ENCODE data around the gene EEIG1. TPM values are rescaled to one million over a fixed set of nuclear protein-coding genes. Genes with fewer than 3 reads are reported as not detected.
A peak's percentile ranks its signal among the peaks of the same experiment; 100 is the strongest.

EEIG1 gene
- total RNA-seq, 1 experiment from 2014 or later: 176 TPM

GRCh38 chr9:127938298-127938690 is 42.5 kb downstream of the EEIG1 start:
- H3K4me2 ChIP-seq: peak overlapping the region; percentile 92
- peak overlapping the region; percentile 83; the same call in 1 of the 2 replicates for H3K4me3 ChIP-seq
- peaks cover 12% of the 10 kb centered on the region for H3K4me1 ChIP-seq (replicated peaks; ENCODE audit: insufficient read depth)
- no TSS peak for BruUV-seq (replicated peaks)
- ChIA-PET POLR2A (ENCODE audit: unreplicated experiment) (interaction anchor here (0.6 kb wide), 1 partner anchor 68 kb away, joined by 4 read pairs; no protein-coding TSS in a partner anchor), CTCF (no interaction called here)
- no peaks in the 10 kb centered on the region for H3K9me3 ChIP-seq (ENCODE audit: insufficient read depth, low read depth)
- peaks cover 5% of the 10 kb centered on the region for H4K20me1 ChIP-seq (ENCODE audit: insufficient read depth)
- no peaks in the 10 kb centered on the region for H3K9me2 ChIP-seq (ENCODE audit: insufficient read depth)
- no peak for DNase-seq
- no peak overlapping the region for H3K27ac ChIP-seq
- H3K36me3 ChIP-seq (ENCODE audit: low read depth): peaks cover 11% of the 10 kb centered on the region; the same call in 1 of the 2 replicates
- H3K27me3 ChIP-seq (ENCODE audit: insufficient read depth, low read depth): no peaks in the 10 kb centered on the region
- H2AFZ ChIP-seq: no peak overlapping the region
- peaks cover 30% of the 10 kb centered on the region for H3K79me2 ChIP-seq (ENCODE audit: low read depth)
- H3F3A ChIP-seq (ENCODE audit: insufficient read depth, low read depth): peaks cover 47% of the 10 kb centered on the region
- intact Hi-C loops (cut with micrococcal nuclease; ENCODE audit: unreplicated experiment): no loop called here
- TF ChIP-seq, protein P1, sequence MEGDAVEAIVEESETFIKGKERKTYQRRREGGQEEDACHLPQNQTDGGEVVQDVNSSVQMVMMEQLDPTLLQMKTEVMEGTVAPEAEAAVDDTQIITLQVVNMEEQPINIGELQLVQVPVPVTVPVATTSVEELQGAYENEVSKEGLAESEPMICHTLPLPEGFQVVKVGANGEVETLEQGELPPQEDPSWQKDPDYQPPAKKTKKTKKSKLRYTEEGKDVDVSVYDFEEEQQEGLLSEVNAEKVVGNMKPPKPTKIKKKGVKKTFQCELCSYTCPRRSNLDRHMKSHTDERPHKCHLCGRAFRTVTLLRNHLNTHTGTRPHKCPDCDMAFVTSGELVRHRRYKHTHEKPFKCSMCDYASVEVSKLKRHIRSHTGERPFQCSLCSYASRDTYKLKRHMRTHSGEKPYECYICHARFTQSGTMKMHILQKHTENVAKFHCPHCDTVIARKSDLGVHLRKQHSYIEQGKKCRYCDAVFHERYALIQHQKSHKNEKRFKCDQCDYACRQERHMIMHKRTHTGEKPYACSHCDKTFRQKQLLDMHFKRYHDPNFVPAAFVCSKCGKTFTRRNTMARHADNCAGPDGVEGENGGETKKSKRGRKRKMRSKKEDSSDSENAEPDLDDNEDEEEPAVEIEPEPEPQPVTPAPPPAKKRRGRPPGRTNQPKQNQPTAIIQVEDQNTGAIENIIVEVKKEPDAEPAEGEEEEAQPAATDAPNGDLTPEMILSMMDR (conservative IDR thresholded peaks at IDR 0.05): no peak
- TF ChIP-seq EZH2 (IDR thresholded peaks at IDR 0.05; ENCODE audit: low read depth): no peak

DNA sequence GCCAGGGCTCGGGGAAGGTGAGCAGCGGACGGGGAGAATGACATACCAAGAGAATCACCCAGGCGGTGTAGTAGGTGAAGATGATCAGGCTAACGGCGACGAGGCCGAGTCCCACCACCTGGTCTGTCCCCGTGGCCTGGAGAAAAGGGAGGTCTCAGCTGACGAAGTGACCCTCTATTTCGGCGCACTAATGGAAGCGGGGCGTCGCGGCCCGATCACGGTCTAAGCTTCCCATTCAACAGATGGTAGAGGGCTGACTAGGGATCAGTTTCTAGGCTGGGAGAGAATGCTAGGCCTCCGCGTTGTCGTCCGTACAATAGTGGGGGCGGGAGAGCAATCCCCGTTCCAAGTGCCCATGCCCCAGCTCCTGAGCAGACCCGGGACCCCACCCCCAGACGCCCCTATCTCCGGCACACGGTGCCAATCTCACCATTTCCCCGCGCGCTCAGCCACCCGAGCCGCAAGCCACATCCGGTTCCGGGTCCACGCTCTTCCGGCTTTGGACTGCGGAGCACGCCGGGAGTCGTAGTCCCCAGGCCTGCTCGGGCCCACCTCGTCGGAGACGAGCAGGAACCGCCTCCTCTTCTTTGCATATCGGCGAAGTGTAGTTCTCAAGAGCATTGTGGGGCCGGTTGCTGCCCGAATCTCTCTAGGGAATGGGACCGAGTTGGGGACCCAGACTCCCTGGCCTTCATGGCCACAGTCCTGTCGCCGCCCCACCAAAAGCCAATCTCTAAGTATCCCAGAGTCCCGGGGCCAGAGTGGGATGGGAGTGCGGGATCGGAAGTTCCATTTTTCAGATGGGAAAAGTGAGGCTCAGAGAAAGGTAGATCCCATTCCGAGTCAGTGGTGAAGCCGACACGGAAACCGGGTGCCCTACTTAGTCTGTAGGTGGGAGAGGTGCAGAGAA is 43.1 kb downstream of the EEIG1 start, which contains the start of gene DPM2:
Gene DPM2 (minus strand): TSS at position 467 of the 910 bp plus-strand sequence. CDS start 34 bp downstream, at position 433.
- H3K4me3 ChIP-seq: peak within 1 kb of the TSS; percentile 83
- no peaks in the 10 kb centered on the region for H3K9me2 ChIP-seq (ENCODE audit: insufficient read depth)
- no TSS peak for BruUV-seq (replicated peaks)
- peak within 1 kb of the TSS; percentile 25; the same call in 1 of the 2 replicates for H3K27ac ChIP-seq
- H3K79me2 ChIP-seq (ENCODE audit: low read depth): peaks cover 30% of the 10 kb centered on the region
- peak within 1 kb of the TSS; percentile 85 for H2AFZ ChIP-seq
- DNase-seq: peak; percentile 74 to 77
- H4K20me1 ChIP-seq (ENCODE audit: insufficient read depth): peaks cover 5% of the 10 kb centered on the region; the same call in 1 of the 2 replicates
- intact Hi-C loops (cut with micrococcal nuclease; ENCODE audit: unreplicated experiment): loop anchor here (2.0 kb wide), 2 partner anchors 17 to 161 kb away; no protein-coding TSS in a partner anchor
- H3F3A ChIP-seq (ENCODE audit: insufficient read depth, low read depth): peaks cover 48% of the 10 kb centered on the region
- peaks cover 11% of the 10 kb centered on the region; the same call in 1 of the 2 replicates for H3K36me3 ChIP-seq (ENCODE audit: low read depth)
- peaks cover 17% of the 10 kb centered on the region for H3K4me1 ChIP-seq (replicated peaks; ENCODE audit: insufficient read depth)
- no peaks in the 10 kb centered on the region for H3K9me3 ChIP-seq (ENCODE audit: insufficient read depth, low read depth)
- H3K27me3 ChIP-seq (ENCODE audit: insufficient read depth, low read depth): no peaks in the 10 kb centered on the region
- CTCF ChIA-PET: interaction anchor here (0.6 kb wide), 1 partner anchor 562 kb away, joined by 3 read pairs; no protein-coding TSS in a partner anchor
- TF ChIP-seq, protein P1 (conservative IDR thresholded peaks at IDR 0.05): no peak
- no peak for TF ChIP-seq EZH2 (IDR thresholded peaks at IDR 0.05; ENCODE audit: low read depth)
- H3K4me2 ChIP-seq: peak within 1 kb of the TSS; percentile 92
- POLR2A ChIA-PET (ENCODE audit: unreplicated experiment): interaction anchor here (0.7 kb wide), 1 partner anchor 98 kb away, joined by 3 read pairs; no protein-coding TSS in a partner anchor

DNA sequence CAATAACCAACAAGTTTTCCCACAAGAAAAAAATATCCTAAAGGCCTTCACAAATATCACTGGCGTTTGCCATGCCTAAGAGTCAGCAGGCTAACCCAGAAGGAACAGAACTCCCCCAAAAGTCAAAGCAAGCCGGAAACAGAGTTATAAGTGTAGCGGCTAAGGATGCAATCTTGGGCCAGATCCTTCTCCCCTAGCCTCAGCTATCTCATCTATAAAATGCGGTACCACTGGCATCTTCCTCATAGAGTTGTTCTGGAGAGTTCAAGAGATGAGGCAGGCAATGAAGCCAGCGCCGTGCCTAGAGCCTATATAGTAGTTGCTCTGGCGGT is 43.8 kb downstream of the EEIG1 start:
- TF ChIP-seq EZH2 (IDR thresholded peaks at IDR 0.05; ENCODE audit: low read depth): no peak
- TF ChIP-seq, protein P1 (conservative IDR thresholded peaks at IDR 0.05): no peak
- Histone ChIP-seq H3K36me3 (ENCODE audit: low read depth) (peaks cover 6% of the 10 kb centered on the region; the same call in 1 of the 2 replicates), H3K27ac (peak overlapping the region; percentile 25; the same call in 1 of the 2 replicates), H2AFZ (peak overlapping the region; percentile 85), H3F3A (ENCODE audit: insufficient read depth, low read depth) (peaks cover 48% of the 10 kb centered on the region), H3K27me3 (ENCODE audit: insufficient read depth, low read depth) (no peaks in the 10 kb centered on the region), H3K4me2 (peak overlapping the region; percentile 92), H3K4me1 (replicated peaks; ENCODE audit: insufficient read depth) (peaks cover 23% of the 10 kb centered on the region), H3K9me3 (ENCODE audit: insufficient read depth, low read depth) (no peaks in the 10 kb centered on the region), H3K79me2 (ENCODE audit: low read depth) (peaks cover 30% of the 10 kb centered on the region), H3K4me3 (peak overlapping the region; percentile 83), H3K9me2 (ENCODE audit: insufficient read depth) (no peaks in the 10 kb centered on the region), H4K20me1 (ENCODE audit: insufficient read depth) (no peaks in the 10 kb centered on the region; the same call in 1 of the 2 replicates)
- no TSS peak for BruUV-seq (replicated peaks)
- POLR2A ChIA-PET (ENCODE audit: unreplicated experiment): interaction anchor here (0.7 kb wide), 1 partner anchor 99 kb away, joined by 3 read pairs; no protein-coding TSS in a partner anchor
- intact Hi-C loops (cut with micrococcal nuclease; ENCODE audit: unreplicated experiment): loop anchor here (2.0 kb wide), 2 partner anchors 18 to 162 kb away; no protein-coding TSS in a partner anchor
- DNase-seq: no peak
- CTCF ChIA-PET: no interaction called here
